GM12892 (cell line): ENCODE measurements around the gene HAGHL.
"Not testable (repeated sequence)": the region's sequence is repeated elsewhere in the genome, so short reads cannot be mapped to it uniquely, and the experiment has no call there.

Source experiments
- DNase-seq: peaks from one replicate; pipeline ENCODE4 v3.0.0; 2011; ENCODE audit not compliant: insufficient read length
- FAIRE-seq: peaks from 2 replicates; lab custom pipeline; 2011; peaks lifted over from hg19 to GRCh38; lab: Jason Lieb, UNC
- POLR2A ChIP-seq: IDR thresholded peaks from 2 replicates; pipeline ENCODE4 v1.6.1; 2011; ENCODE audit warnings: low read depth, low read length, control low read depth
- POLR2AphosphoS5 ChIP-seq: IDR thresholded peaks from 2 replicates; pipeline ENCODE4 v1.6.1; 2011; ENCODE audit warnings: low read depth, low read length, control low read depth
- TAF1 ChIP-seq: IDR thresholded peaks from 2 replicates; pipeline ENCODE4 v1.6.1; 2011; ENCODE audit warnings: low read depth, mild to moderate bottlenecking, control low read depth, low read length, borderline replicate concordance

The HAGHL gene

GRCh38 chr16:734981-735881 lies 8.3 kb downstream of the HAGHL start:
- DNase-seq (no peak), FAIRE-seq (no peak)
- no peak for TF ChIP-seq POLR2A
- no peak for TF ChIP-seq TAF1
- TF ChIP-seq POLR2AphosphoS5 = no peak

DNA sequence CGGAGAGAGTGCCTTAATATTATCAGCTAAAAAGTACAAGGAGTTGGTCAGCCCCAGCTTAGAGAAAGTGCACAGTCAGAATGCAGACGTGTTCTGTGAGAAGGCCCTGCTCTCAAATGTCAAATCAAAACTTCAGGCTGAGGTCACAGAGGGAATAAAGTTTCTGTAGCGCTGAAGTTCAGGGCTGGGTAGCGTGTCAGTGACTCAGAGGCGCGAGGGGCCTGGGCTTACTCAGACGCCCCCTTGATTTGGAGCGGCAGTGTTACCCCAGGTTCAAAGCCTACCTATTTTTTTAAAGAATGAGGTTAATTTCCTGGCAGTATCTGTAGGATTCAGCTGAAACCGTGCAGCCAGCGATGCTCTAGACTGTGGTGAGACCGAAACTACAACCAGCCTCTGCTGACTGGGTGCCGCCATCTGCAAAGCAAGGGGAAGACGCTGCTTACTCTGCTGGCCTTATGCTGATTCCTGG lies 9.1 kb downstream of the HAGHL start:
- no peak for FAIRE-seq
- DNase-seq = no peak
- TF ChIP-seq POLR2A = no peak
- TF ChIP-seq TAF1 = no peak
- TF ChIP-seq POLR2AphosphoS5 = no peak

GRCh38 chr16:736936-737481 lies 10.1 kb downstream of the HAGHL start:
- no peak for FAIRE-seq
- DNase-seq = no peak
- TF ChIP-seq POLR2A (no peak), TAF1 (no peak), POLR2AphosphoS5 (no peak)

GRCh38 chr16:739560-740458 lies 12.9 kb downstream of the HAGHL start:
- no peak for TF ChIP-seq TAF1
- no peak for TF ChIP-seq POLR2AphosphoS5
- TF ChIP-seq POLR2A = no peak
- FAIRE-seq = no peak
- no peak for DNase-seq

DNA sequence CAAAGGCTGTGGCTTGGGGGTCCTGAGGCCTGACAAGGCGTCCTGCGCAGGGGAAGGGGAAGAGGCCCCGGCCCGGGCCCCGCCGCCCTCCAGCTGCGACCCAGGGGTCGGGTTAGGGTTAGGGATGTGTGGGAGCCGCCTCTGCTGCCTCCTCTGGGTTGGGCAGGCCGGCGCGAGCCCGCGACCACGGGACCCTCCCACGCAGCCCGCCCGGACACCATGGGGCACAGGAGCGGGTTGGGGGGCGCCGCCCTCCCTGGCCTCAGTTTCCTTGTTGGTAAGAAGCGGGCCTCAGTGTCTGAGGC lies 13.5 kb downstream of the HAGHL start:
- DNase-seq (peak; percentile 57), FAIRE-seq (no peak)
- TF ChIP-seq POLR2A (no peak), TAF1 (no peak), POLR2AphosphoS5 (no peak)

GRCh38 chr16:740764-741505 lies 14.0 kb downstream of the HAGHL start, which contains the start of gene CIAO3:
Gene CIAO3 (minus strand): TSS chr16:740997. CDS start chr16:740985, 12 bp downstream.
- peak; percentile 92 for FAIRE-seq
- peak; percentile 80 for TF ChIP-seq TAF1
- TF ChIP-seq POLR2AphosphoS5 = peak; percentile 65; the same call in 1 of the 2 replicates
- TF ChIP-seq POLR2A = peak; percentile 76; the same call in 1 of the 2 replicates
- DNase-seq = peak; percentile 98

GRCh38 chr16:741986-742629 lies 15.2 kb downstream of the HAGHL start:
- TF ChIP-seq TAF1 (no peak), POLR2AphosphoS5 (no peak), POLR2A (no peak)
- FAIRE-seq (no peak), DNase-seq (no peak)

DNA sequence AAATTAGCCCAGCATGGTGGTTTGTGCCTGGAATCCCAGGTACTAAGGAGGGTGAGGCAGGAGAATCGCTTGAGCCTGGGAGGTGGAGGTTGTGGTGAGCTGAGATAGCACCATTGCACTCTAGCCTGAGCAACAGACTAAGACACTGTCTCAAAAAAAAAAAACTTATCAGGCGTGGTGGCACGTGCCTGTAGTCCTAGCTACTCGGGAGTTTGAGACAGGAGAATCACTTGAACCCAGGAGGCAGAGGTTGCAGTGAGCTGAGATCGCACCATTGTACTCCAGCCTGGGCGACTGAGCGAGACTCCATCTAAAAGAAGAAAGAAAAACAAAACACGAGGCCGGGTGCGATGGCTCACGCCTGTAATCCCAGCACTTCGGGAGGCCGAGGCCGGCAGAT lies 16.0 kb downstream of the HAGHL start:
- FAIRE-seq, DNase-seq: not testable (repeated sequence)

GRCh38 chr16:743794-744500 lies 17.0 kb downstream of the HAGHL start:
- TF ChIP-seq POLR2AphosphoS5 = no peak
- no peak for TF ChIP-seq POLR2A
- TF ChIP-seq TAF1 = no peak

DNA sequence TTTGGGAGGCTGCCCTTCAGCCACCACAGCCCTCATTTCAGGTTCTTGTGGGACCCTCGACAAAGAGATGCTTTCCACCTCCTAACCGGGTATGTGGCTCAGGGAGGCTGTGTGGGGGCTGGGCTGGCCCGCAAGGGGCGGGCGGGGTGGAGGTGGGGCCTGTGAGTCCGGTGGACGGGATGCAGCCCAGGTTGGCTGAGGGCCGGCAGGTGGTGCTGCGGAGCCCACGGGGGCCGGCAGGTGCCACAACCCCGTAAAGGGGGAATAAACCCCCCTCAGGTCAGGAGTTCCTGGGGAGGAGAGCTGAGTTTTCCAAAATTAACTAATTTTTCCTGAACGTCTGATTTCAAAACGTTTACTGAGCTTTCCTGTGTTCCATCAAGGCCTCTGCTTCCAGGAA lies 18.8 kb downstream of the HAGHL start:
- no peak for FAIRE-seq

More at GRCh38 chr16:743794-744500, 17.0 kb downstream of the HAGHL start:
- FAIRE-seq = no peak
- DNase-seq = no peak

More for the DNA sequence above, 18.8 kb downstream of the HAGHL start:
- no peak for TF ChIP-seq TAF1
- TF ChIP-seq POLR2A = no peak
- no peak for TF ChIP-seq POLR2AphosphoS5
- peak; percentile 61 for DNase-seq
